HEK293 (cell line): ENCODE data around the gene GTF3C1.

ENCODE experiments used
- CTCF ChIA-PET: fragments of 350-600 bp; formaldehyde crosslinking; extraction: SDS; loops from one replicate; lab custom pipeline; 2021; ENCODE audit warnings: antibody characterized with exemption; lab: Yijun Ruan, JAX
- POLR2A ChIA-PET: fragments of 300-600 bp; formaldehyde crosslinking; extraction: SDS; loops from one replicate; lab custom pipeline; 2020; ENCODE audit warnings: antibody characterized with exemption, inconsistent platforms; lab: Yijun Ruan, JAX
- H3K27ac ChIP-seq: fragments of 200-500 bp; sonication (Bioruptor generic); 2 replicates; pipeline ENCODE4 v1.5.1; 2014; ENCODE audit warnings: low read depth, low read length, control low read depth, inconsistent platforms; ENCODE audit errors: extremely low read depth
- H3K36me3 ChIP-seq, 2 experiments: fragments of 200-500 bp in 1 of 2; sonication (Bioruptor generic) in 1 of 2; 1 replicate in 1 of 2; 2 replicates in 1 of 2; pipeline ENCODE4 v1.5.1; 2014 to 2017; ENCODE audit warnings: inconsistent platforms in 2 of 2, low read length in 2 of 2; ENCODE audit not compliant: control insufficient read depth in 2 of 2, insufficient read depth in 1 of 2
- H3K4me1 ChIP-seq: fragments of 200-500 bp; sonication (Bioruptor generic); 2 replicates; pipeline ENCODE4 v1.5.1; 2014; ENCODE audit warnings: mild to moderate bottlenecking, low read length, inconsistent platforms; ENCODE audit not compliant: control insufficient read depth, insufficient read depth
- H3K4me3 ChIP-seq: 2 replicates; pipeline ENCODE4 v1.5.1; 2011; ENCODE audit warnings: low read depth, mild to moderate bottlenecking, control low read depth, low read length, moderate library complexity
- H3K9me3 ChIP-seq: fragments of 200-500 bp; sonication (Bioruptor generic); 2 replicates; pipeline ENCODE4 v1.5.1; 2014; ENCODE audit warnings: low read depth, low read length, inconsistent platforms; ENCODE audit not compliant: control insufficient read depth, insufficient read depth
- KLF10 ChIP-seq: fragments of 450-650 bp; IDR thresholded peaks from 2 replicates; pipeline ENCODE4 v1.5.1; 2018; ENCODE audit warnings: missing biosample characterization, mild to moderate bottlenecking, missing genetic modification characterization
- MEIS1 ChIP-seq: sonication (generic); formaldehyde crosslinking; IDR thresholded peaks from 2 replicates; pipeline ENCODE4 v1.8.1; 2022; ENCODE audit warnings: missing genetic modification reagents, mild to moderate bottlenecking, borderline replicate concordance
- SP7 ChIP-seq: fragments of 450-650 bp; formaldehyde crosslinking; IDR thresholded peaks from 2 replicates; pipeline ENCODE4 v1.5.1; 2016; ENCODE audit warnings: missing biosample characterization, missing genetic modification characterization
- YY1 ChIP-seq: fragments of 450-650 bp; formaldehyde crosslinking; IDR thresholded peaks from 2 replicates; pipeline ENCODE4 v1.5.1; 2018; ENCODE audit warnings: missing biosample characterization, missing genetic modification characterization
- ZBTB17 ChIP-seq: fragments of 450-650 bp; formaldehyde crosslinking; IDR thresholded peaks from 2 replicates; pipeline ENCODE4 v1.5.1; 2016; ENCODE audit warnings: missing biosample characterization, missing genetic modification characterization
- ZIC2 ChIP-seq: fragments of 450-650 bp; formaldehyde crosslinking; IDR thresholded peaks from 2 replicates; pipeline ENCODE4 v1.5.1; 2016; ENCODE audit warnings: missing biosample characterization, missing genetic modification characterization
- ZNF10 ChIP-seq: fragments of 450-650 bp; formaldehyde crosslinking; IDR thresholded peaks from 2 replicates; pipeline ENCODE4 v1.5.1; 2017; ENCODE audit warnings: missing biosample characterization, missing genetic modification characterization
- ZNF16 ChIP-seq: fragments of 450-650 bp; formaldehyde crosslinking; IDR thresholded peaks from 2 replicates; pipeline ENCODE4 v1.5.1; 2016; ENCODE audit warnings: low read depth, missing biosample characterization, missing genetic modification characterization
- ZNF2 ChIP-seq: fragments of 450-650 bp; formaldehyde crosslinking; IDR thresholded peaks from 2 replicates; pipeline ENCODE4 v1.5.1; 2016; ENCODE audit warnings: missing biosample characterization, missing genetic modification characterization
- ZNF211 ChIP-seq: fragments of 450-650 bp; formaldehyde crosslinking; IDR thresholded peaks from 2 replicates; pipeline ENCODE4 v1.5.1; 2016; ENCODE audit warnings: low read depth, missing biosample characterization, missing genetic modification characterization
- ZNF544 ChIP-seq: fragments of 450-650 bp; formaldehyde crosslinking; IDR thresholded peaks from 2 replicates; pipeline ENCODE4 v1.5.0; 2017; ENCODE audit warnings: missing biosample characterization, missing genetic modification characterization
- ZNF747 ChIP-seq: fragments of 450-650 bp; formaldehyde crosslinking; IDR thresholded peaks from 2 replicates; pipeline ENCODE4 v1.5.1; 2016; ENCODE audit warnings: missing biosample characterization, missing genetic modification characterization
- ZSCAN16 ChIP-seq: fragments of 450-650 bp; formaldehyde crosslinking; IDR thresholded peaks from 2 replicates; pipeline ENCODE4 v1.5.1; 2016; ENCODE audit warnings: missing biosample characterization, missing genetic modification characterization
- TF ChIP-seq, protein P1 (sequence below): fragments of 450-650 bp; formaldehyde crosslinking; IDR thresholded peaks from 2 replicates; pipeline ENCODE4 v1.5.1; 2017; ENCODE audit warnings: missing biosample characterization, missing genetic modification characterization
- TF ChIP-seq, protein P2 (sequence below): fragments of 450-650 bp; formaldehyde crosslinking; IDR thresholded peaks from 2 replicates; pipeline ENCODE4 v1.5.1; 2016; ENCODE audit warnings: missing biosample characterization, missing genetic modification characterization
- TF ChIP-seq, protein P3 (sequence below): fragments of 450-650 bp; formaldehyde crosslinking; IDR thresholded peaks from 2 replicates; pipeline ENCODE4 v1.5.1; 2016; ENCODE audit warnings: missing biosample characterization, missing genetic modification characterization

The GTF3C1 gene

DNA sequence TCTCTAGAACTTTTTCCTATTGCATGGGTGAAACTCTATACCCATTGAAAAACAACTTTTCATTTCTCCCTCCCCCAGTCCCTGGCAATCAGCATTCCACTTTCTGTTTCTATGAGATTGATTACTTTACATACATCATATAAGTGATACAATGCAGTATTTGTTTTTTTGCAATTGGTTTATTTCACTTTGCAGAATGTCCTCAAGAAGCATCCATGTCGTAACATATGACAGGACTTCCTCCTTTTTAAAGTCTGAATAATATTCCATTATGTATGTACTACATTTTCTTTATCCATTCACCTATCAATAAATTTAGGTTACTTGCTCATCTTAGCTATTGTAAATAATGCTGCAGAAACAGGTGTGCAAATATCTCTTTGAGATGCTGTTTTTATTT, 139.0 kb downstream of the GTF3C1 start:
- POLR2A ChIA-PET, result no interaction called here
- no peaks in the 10 kb centered on the region for H3K36me3 ChIP-seq
- no peak overlapping the region for H3K27ac ChIP-seq
- no peaks in the 10 kb centered on the region for H3K9me3 ChIP-seq
- TF ChIP-seq ZNF211 (tag by site-specific recombination) (no peak), ZIC2 (tag by site-specific recombination) (no peak), SP7 (tag by site-specific recombination) (no peak), MEIS1 (CRISPR knock-in tag) (no peak), ZNF747 (tag by site-specific recombination) (no peak), ZNF10 (tag by site-specific recombination) (no peak), YY1 (tag by site-specific recombination) (no peak), ZNF544 (tag by site-specific recombination) (no peak), KLF10 (no peak), ZNF16 (tag by site-specific recombination) (no peak), ZBTB17 (tag by site-specific recombination) (no peak), ZSCAN16 (no peak), ZNF2 (tag by site-specific recombination) (no peak)
- TF ChIP-seq, protein P1, sequence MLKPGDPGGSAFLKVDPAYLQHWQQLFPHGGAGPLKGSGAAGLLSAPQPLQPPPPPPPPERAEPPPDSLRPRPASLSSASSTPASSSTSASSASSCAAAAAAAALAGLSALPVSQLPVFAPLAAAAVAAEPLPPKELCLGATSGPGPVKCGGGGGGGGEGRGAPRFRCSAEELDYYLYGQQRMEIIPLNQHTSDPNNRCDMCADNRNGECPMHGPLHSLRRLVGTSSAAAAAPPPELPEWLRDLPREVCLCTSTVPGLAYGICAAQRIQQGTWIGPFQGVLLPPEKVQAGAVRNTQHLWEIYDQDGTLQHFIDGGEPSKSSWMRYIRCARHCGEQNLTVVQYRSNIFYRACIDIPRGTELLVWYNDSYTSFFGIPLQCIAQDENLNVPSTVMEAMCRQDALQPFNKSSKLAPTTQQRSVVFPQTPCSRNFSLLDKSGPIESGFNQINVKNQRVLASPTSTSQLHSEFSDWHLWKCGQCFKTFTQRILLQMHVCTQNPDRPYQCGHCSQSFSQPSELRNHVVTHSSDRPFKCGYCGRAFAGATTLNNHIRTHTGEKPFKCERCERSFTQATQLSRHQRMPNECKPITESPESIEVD (tag by site-specific recombination), result no peak
- TF ChIP-seq, protein P2, sequence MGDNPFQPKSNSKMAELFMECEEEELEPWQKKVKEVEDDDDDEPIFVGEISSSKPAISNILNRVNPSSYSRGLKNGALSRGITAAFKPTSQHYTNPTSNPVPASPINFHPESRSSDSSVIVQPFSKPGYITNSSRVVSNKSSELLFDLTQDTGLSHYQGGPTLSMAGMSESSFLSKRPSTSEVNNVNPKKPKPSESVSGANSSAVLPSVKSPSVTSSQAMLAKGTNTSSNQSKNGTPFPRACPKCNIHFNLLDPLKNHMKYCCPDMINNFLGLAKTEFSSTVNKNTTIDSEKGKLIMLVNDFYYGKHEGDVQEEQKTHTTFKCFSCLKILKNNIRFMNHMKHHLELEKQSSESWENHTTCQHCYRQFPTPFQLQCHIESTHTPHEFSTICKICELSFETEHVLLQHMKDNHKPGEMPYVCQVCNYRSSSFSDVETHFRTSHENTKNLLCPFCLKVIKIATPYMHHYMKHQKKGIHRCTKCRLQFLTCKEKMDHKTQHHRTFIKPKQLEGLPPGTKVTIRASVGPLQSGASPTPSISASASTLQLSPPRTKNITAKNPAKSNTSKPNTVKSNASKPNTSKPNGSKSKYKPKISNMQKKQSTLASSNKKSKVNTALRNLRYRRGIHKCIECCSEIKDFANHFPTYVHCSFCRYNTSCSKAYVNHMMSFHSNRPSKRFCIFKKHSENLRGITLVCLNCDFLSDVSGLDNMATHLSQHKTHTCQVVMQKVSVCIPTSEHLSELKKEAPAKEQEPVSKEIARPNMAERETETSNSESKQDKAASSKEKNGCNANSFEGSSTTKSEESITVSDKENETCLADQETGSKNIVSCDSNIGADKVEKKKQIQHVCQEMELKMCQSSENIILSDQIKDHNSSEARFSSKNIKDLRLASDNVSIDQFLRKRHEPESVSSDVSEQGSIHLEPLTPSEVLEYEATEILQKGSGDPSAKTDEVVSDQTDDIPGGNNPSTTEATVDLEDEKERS (tag by site-specific recombination), result no peak
- TF ChIP-seq, protein P3, sequence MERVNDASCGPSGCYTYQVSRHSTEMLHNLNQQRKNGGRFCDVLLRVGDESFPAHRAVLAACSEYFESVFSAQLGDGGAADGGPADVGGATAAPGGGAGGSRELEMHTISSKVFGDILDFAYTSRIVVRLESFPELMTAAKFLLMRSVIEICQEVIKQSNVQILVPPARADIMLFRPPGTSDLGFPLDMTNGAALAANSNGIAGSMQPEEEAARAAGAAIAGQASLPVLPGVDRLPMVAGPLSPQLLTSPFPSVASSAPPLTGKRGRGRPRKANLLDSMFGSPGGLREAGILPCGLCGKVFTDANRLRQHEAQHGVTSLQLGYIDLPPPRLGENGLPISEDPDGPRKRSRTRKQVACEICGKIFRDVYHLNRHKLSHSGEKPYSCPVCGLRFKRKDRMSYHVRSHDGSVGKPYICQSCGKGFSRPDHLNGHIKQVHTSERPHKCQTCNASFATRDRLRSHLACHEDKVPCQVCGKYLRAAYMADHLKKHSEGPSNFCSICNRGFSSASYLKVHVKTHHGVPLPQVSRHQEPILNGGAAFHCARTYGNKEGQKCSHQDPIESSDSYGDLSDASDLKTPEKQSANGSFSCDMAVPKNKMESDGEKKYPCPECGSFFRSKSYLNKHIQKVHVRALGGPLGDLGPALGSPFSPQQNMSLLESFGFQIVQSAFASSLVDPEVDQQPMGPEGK, result no peak
- no peak overlapping the region for H3K4me3 ChIP-seq
- no peaks in the 10 kb centered on the region for H3K4me1 ChIP-seq
- CTCF ChIA-PET, result interaction anchor here (0.7 to 0.9 kb wide), 2 partner anchors 12 to 34 kb away, joined by 6 read pairs; no protein-coding TSS in a partner anchor
